ENCODE data around the gene RFPL4A.

- TF ChIP-seq POLR2A (IDR thresholded peaks at IDR 0.05; ENCODE audit: low read depth, low read length) (no peak), POLR2AphosphoS5 (IDR thresholded peaks at IDR 0.05; ENCODE audit: low read depth, low read length) (no peak)
Measured at GRCh38 chr19:55753401-55753800, 5.5 kb upstream of the RFPL4A start.

All from GM12892 (cell line).